ENCODE measurements around the gene PPM1G.
"Not testable (repeated sequence)": the region's sequence is repeated elsewhere in the genome, so short reads cannot be mapped to it uniquely, and the experiment has no call there.

The PPM1G gene

GRCh38 chr2:27372937-27373336 lies 36.5 kb downstream of the PPM1G start:
- DNase-seq, result no peak

DNA sequence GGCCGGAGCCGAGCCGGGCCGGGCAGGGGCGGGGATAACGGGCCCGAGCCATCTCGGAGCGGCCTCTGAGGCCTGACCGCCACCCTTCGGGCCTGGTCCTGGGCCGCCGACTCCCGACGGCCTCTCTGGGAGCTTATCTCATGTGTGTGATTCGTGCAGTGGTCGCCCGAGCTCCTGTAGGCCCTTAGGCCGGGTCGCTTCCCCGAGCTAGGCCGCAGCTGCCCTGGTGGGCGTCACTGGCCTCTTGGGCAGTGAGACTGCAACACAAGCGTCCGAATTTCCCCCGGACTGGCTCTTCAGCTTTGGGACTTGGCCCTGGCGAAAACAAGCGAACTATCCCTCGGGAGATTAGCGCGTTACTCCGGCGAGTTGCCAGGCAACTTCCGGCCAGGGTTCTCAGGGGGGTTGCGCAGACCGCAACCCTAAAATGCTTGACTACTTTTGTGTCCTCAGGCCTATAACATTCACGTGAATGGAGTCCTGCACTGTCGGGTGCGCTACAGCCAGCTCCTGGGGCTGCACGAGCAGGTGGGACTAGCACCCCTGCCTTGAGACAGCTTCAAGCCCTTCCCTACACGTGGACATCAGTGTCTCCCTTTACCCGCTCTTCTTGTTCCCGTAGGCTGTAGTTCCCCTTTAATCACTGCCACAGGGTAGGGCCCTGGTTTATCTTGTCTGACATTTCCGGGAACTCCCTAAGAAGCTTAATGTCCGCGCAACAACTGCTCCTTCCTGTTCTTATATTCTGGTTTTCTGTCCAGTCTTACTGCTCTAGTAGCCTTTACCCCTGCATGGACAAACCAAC lies 38.4 kb downstream of the PPM1G start:
- DNase-seq, result peak; percentile 37

DNA sequence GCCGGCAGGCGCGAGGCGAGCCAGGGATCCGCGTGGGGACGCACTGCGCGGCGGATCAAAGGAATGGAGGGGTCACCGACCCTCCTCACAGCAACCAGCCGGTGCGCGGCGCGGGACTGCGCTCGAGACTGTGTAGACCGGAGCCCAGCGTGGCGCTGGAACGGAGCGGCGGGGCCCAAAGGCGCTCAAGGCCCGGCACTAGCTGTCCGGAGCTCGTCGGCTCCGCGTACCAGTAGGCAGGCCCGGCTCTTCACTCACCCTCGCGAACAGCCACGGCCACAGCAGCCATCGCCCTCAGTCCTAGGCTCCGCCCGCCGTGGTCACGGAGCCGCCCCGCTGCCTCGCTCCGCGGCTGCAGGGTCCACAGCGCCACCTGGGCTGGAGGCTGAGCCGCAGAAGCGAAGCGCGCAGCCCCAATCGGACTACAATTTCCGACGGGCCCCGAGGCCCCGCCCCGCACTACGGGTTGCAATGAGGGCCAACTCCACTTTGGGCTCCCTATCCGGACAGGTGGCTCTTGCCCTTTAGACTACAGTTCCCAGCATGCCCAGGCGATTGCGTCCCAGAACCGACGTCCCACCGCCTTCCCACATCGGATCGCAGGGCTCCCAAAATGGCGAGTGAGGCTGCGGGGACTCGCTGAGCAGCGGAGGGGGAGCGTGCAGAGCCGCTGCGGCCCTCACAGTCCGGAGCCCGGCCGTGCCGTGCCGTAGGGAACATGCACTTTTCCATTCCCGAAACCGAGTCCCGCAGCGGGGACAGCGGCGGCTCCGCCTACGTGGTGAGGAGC lies 39.2 kb downstream of the PPM1G start, which contains the start of the genes EIF2B4 and SNX17:
EIF2B4 (minus strand) TSS at position 313 of the 790 bp plus-strand sequence; CDS start at position 289, 24 bp downstream.
SNX17 (plus strand) TSS at position 591 of the 790 bp plus-strand sequence; CDS start at position 719, 128 bp downstream.
- DNase-seq, result peak; percentile 99

- DNase-seq, result no peak
Observed at GRCh38 chr2:27369471-27370025, 39.8 kb downstream of the PPM1G start.

DNA sequence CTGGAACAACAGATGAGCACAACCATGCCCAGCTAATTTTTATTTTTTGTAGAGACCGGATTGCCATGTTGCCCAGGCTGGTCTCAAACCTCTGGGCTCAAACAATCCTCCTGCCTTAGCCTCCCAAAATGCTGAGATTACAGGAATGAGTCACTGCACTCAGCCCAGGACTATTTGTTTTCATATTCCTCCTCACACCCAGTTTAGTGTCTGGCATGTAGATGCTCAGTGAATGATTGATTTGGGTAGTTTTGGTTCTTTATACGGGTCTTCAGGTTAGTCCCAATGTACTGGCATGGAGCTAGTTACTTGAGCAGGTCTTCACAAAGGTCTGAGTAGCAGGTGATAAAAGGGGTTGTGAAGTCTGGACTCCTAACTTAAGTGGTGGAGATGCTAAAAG lies 45.5 kb downstream of the PPM1G start:
- DNase-seq, result no peak

GRCh38 chr2:27362678-27363420 lies 46.5 kb downstream of the PPM1G start:
- DNase-seq, result no peak

- DNase-seq, result peak; percentile 95
Observed at GRCh38 chr2:27356382-27357181, 52.8 kb downstream of the PPM1G start, which contains the start of gene GTF3C2. TSS of gene GTF3C2 (minus strand) at chr2:27356764. CDS start at chr2:27343554, 13,210 bp downstream.

DNA sequence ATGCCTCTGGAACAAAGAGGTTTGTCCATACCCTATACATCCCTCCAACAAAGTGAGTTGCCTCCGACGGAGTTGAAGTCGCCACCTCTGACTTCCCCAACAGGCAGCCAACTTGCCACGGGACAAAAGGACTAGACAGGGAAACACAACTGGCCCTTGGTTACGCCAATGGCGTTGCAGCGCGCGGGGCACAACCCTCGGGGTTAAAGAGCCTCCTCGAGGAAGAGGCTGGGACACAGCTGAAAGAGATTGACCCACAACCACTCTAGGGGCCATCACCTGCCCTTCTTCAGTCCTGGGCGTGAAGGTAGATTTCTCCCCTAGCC lies 53.4 kb downstream of the PPM1G start:
- DNase-seq, result no peak

DNA sequence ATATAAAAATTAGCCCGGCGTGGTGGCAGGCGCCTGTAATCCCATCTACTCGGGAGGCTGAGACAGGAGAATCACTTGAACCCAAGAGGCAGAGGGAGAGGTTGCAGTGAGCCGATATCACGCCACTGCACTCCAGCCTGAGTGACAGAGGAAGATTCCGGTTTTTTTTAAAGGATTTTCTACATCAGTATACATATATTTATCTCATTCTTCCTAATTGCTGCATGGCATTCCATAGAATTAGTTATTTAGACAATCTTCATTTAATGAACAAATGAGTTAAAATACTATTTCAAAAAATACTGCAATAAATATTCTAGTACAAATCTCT lies 54.8 kb downstream of the PPM1G start:
- no peak for DNase-seq

DNA sequence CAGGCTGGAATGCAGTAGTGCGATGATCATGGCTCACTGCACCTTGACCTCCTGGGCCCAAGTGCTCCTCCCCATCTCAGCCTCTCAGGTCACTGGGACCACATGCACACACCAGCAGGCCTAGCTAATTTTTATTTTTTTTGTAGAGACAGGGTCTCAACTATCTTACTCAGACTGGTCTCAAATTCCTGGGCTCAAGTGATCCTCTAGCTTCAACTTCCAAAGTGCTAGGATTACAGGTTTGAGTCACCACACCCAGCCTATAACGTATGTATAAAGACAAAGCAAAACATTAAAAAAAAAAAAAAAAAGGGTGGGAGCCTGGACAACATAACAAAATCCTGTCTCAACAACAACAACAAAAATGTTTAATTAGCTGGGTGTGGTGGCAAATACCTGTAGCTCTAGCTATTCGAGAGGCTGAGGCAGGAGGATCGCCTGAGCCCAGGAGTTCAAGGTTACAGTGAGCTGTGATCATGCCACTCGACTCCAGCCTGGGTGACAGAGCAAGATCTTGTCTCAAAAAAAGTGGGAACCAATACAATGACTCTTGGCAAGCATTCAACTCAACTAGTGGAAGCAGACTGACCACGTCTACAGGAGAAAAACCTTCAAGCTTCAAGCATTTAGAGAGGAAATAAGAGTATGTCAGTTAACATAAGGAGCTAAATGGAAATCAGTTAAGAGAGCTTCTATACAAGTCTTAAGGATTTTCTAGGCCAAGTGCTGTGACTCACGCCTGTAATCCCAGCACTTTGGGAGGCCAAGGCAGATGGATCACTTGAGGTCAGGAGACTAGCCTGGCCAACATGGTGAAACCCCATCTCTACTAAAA lies 55.4 kb downstream of the PPM1G start:
- DNase-seq, result no peak

DNA sequence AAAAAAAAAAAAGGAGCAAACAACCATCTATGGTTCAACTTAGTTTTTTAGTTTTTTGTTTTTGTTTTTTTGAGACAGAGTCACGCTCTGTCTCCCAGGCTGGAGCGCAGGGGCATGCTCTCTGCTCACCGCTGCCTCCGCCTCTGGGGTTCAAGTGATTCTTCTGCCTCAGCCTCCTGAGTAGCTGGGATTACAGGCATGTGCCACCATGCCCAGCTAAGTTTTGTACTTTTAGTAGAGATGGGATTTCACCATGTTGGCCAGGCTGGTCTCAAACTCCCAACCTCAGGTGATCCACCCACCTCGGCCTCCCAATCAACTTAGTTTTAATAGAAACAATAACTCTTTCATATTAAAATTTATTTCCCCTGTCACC lies 56.0 kb downstream of the PPM1G start:
- DNase-seq, result not testable (repeated sequence)

DNA sequence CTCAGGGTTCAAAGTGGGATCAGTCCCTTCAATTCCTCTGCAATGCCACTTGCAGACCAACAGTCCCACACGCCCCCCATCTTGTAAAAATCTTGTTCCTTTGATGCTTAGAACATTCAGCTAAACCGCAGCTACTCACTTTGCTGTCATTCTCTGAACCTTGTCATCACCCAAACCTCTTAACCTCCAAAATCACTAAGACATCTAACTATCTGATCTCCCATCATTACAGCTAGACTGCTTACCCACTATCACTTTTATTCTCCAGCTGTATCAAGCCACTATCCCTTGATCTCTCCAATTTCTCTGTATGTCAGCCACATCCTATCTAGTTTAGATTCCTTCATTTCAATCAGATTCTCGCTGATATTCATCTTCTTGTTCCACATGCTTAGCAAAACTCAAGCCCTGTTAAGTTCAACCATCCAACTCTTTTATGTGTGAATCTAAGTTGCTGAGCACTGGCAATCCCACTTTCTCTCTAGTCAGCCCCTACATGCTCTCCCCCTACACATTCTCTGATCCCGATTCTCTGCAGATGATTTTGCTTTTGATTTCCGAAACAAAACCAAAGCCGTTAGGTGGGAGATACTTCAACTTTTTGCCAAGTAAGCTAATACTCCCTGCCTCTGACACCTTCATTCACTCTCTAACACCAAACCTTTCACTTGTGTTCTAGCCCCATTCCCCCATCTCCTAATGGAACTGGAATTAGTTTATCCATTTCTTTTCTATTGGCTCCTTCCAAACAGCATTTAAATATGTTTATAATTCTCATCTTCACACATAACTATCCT lies 57.4 kb downstream of the PPM1G start:
- peak; percentile 16 for DNase-seq

- no peak for DNase-seq
Observed at GRCh38 chr2:27350106-27350693, 59.2 kb downstream of the PPM1G start.

- no peak for DNase-seq
Observed at GRCh38 chr2:27347641-27348040, 61.8 kb downstream of the PPM1G start.

DNA sequence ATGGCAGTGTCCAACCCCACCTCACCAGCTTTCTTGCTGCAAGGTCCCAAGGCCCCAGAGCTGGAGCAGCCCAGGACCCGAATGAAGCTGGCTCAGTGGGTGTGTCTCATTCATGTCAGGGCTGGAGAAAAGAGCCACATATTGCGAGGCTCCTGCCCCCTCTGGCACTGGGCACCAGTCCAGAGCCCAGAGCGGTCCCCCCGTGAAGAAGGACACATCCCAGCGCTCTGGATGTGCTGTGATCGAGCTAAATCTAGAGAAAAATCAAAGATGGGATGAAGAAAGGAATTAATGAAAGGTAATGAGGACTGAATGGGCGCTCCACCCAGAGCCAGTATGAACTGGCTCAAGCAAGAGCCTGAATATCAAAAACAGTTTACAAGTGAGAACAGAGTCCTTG lies 73.2 kb downstream of the PPM1G start:
- DNase-seq, result no peak

DNA sequence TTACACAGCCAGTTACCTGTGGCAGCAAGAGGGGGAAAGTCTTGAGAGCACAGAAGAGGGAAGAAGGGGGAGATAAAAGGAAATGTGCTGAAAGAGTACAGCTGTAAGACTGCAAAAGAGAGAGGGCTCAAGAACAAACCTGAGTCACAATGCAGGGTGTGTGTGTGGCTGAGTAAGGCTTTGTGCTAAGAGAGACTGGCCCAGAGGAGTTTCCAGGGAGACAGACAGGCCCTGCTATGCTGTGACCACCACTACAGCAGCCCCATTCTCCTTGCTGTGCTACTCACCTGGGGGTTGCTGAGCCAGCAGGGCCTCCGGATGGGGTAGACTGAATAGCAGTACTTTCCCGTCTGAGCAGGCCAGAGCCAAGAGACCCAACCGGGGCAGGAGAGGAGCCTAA lies 74.1 kb downstream of the PPM1G start:
- no peak for DNase-seq

Measured in CD4-positive, alpha-beta T cell treated with Interleukin-4 for 4 hours (primary cell).